Choroid plexus epithelial cell (primary cell): ENCODE results near the gene TMC7.
"Not testable (repeated sequence)": the region's sequence is repeated elsewhere in the genome, so short reads cannot be mapped to it uniquely, and the experiment has no call there.

ENCODE experiments used
- DNase-seq: peaks from one replicate; pipeline ENCODE4 v3.0.0-alpha.2; 2010; ENCODE audit warnings: low read depth
- H3K4me3 ChIP-seq: 2 replicates; pipeline ENCODE4 v1.5.1; 2011; ENCODE audit warnings: low read depth, mild to moderate bottlenecking, control low read depth, low read length, moderate library complexity
- CTCF ChIP-seq: conservative IDR thresholded peaks from 2 replicates; pipeline ENCODE4 v1.5.1; 2011; ENCODE audit warnings: low read depth, mild to moderate bottlenecking, control low read depth, inconsistent platforms, low read length, moderate library complexity

TMC7 gene

GRCh38 chr16:18979936-18980335 lies 3.8 kb upstream of the TMC7 start:
- no peak overlapping the region for H3K4me3 ChIP-seq
- no peak for DNase-seq
- no peak for TF ChIP-seq CTCF

GRCh38 chr16:18984435-18985005 lies 786 bp downstream of the TMC7 start:
- DNase-seq: no peak
- no peak for TF ChIP-seq CTCF

GRCh38 chr16:18985256-18985655 lies 1.5 kb downstream of the TMC7 start:
- DNase-seq, H3K4me3 ChIP-seq: not testable (repeated sequence)

More at GRCh38 chr16:18984435-18985005, 786 bp downstream of the TMC7 start:
- peak overlapping the region; percentile 58 for H3K4me3 ChIP-seq

GRCh38 chr16:18991731-18992130 lies 8.0 kb downstream of the TMC7 start:
- DNase-seq: not testable (repeated sequence)

GRCh38 chr16:18993531-18993930 lies 9.8 kb downstream of the TMC7 start:
- H3K4me3 ChIP-seq, DNase-seq: not testable (repeated sequence)

More at GRCh38 chr16:18991731-18992130, 8.0 kb downstream of the TMC7 start:
- H3K4me3 ChIP-seq: not testable (repeated sequence)

- H3K4me3 ChIP-seq, DNase-seq: not testable (repeated sequence)
Observed at GRCh38 chr16:18994181-18994580, 10.4 kb downstream of the TMC7 start.

GRCh38 chr16:18995406-18995805 lies 11.7 kb downstream of the TMC7 start:
- H3K4me3 ChIP-seq, DNase-seq: not testable (repeated sequence)

- DNase-seq, H3K4me3 ChIP-seq: not testable (repeated sequence)
Observed at GRCh38 chr16:18996536-18996935, 12.8 kb downstream of the TMC7 start.

GRCh38 chr16:18997001-18997400 lies 13.3 kb downstream of the TMC7 start:
- not testable (repeated sequence) for DNase-seq, H3K4me3 ChIP-seq

- no peak overlapping the region for H3K4me3 ChIP-seq
- no peak for TF ChIP-seq CTCF
- DNase-seq: no peak
Observed at GRCh38 chr16:18999045-18999393, 15.3 kb downstream of the TMC7 start.

GRCh38 chr16:19001788-19002187 lies 18.1 kb downstream of the TMC7 start:
- no peak for DNase-seq
- H3K4me3 ChIP-seq: no peak overlapping the region
- TF ChIP-seq CTCF: no peak
